ENCODE data around the gene GPAM.

- TF ChIP-seq GATA1 (IDR thresholded peaks at IDR 0.05; ENCODE audit: low read depth, low read length) (no peak), POLR2A (IDR thresholded peaks at IDR 0.05; ENCODE audit: low read length) (no peak)
Observed at GRCh38 chr10:112187527-112187926, 4.0 kb upstream of the GPAM start.
